ENCODE data around the gene DNASE1. TPM values are rescaled to one million over a fixed set of nuclear protein-coding genes. Genes with fewer than 3 reads are reported as not detected.

Gene DNASE1
- total RNA-seq, 4 donors from 2014 or later = 18.1 to 33.2 (median 25.0) TPM

DNA sequence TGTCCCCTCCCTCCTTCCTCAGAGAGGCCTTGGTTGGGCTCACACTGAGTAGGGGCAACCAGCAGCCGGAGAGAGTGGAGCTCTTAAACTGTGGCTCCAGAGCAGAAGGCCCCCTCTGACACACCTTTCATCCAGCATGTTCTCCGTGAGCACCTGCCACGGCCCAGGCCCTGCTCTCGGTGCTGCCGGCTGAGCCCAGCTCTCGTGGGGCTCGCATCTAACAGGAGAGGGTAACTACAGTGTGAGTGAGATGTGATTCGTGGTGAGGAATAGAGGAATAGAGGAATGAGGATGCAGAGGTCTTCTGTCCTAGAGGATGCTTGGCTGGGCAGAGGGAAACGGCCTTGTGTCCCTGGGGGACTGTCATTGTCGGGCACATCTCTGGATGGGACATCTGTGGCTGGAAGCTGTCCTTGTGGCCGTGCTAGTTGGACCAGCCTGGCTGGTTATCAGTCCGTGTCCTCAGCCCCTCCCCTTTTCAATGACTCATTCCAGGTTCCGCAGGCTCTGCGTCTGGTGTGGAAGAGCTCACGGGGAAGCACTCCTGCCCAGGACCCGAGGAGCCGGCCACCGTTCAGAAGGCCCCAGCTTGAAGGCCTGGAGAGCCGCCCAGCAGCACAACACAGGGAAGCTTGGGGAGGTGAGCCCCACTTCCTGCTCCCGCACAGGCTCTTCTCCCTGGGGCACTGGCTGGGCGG lies 11.9 kb upstream of the DNASE1 start:
- TF ChIP-seq CTCF (IDR thresholded peaks at IDR 0.05) = no peak
- TF ChIP-seq POLR2A (IDR thresholded peaks at IDR 0.05) = no peak
- DNase-seq = no peak

GRCh38 chr16:3643095-3643730 lies 11.3 kb upstream of the DNASE1 start:
- no peak for DNase-seq
- TF ChIP-seq CTCF (IDR thresholded peaks at IDR 0.05) (no peak), POLR2A (IDR thresholded peaks at IDR 0.05) (no peak)
- H3K27me3 ChIP-seq = no peaks in the 10 kb centered on the region
- no peak overlapping the region for H3K4me3 ChIP-seq (replicated peaks in 1 of 3)
- H3K4me1 ChIP-seq = peaks cover 0 to 4% of the 10 kb centered on the region in 2 donors
- H3K27ac ChIP-seq = no peak overlapping the region
- intact Hi-C loops (cut with DNase I) = no loop called here
- no peaks in the 10 kb centered on the region for H3K9me3 ChIP-seq
- 89 to 91% methylated on average over 14 of the region's 14 CpGs for WGBS, 2 donors
- H3K36me3 ChIP-seq = peaks cover 4 to 8% of the 10 kb centered on the region in 2 donors

More for the DNA sequence above, 11.9 kb upstream of the DNASE1 start:
- Histone ChIP-seq H3K4me1 (peaks cover 3 to 7% of the 10 kb centered on the region in 2 donors), H3K9me3 (no peaks in the 10 kb centered on the region), H3K4me3 (replicated peaks in 1 of 3) (no peak overlapping the region), H3K27me3 (no peaks in the 10 kb centered on the region), H3K36me3 (peaks cover 4 to 8% of the 10 kb centered on the region in 2 donors), H3K27ac (no peak overlapping the region)
- intact Hi-C loops (cut with DNase I) = no loop called here
- 76 to 85% methylated on average over 15 to 20 of the region's 21 CpGs for WGBS, 2 donors

DNA sequence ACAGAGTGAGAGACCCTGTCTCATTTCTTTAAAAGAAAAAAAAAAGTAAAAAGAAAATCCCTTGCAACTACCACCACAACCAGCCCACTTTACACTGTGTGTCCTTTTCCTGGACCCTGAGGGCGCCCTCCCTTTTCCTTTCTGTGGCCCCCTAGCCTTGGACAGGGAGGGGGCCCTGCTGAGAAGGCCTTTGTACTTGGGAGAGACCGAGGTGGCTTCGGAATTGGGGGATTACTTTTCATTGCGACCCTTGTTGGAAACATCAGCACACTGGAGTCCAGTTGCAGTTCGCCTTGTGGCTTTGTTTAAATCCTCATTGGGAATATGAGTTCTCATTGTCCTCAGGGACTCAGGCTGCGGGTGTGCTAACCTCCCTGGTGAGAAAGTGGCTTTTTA lies 9.4 kb upstream of the DNASE1 start:
- Histone ChIP-seq H3K27ac (no peak overlapping the region), H3K4me1 (peaks cover 0 to 4% of the 10 kb centered on the region in 2 donors), H3K27me3 (no peaks in the 10 kb centered on the region), H3K4me3 (replicated peaks in 1 of 3) (no peak overlapping the region), H3K9me3 (no peaks in the 10 kb centered on the region), H3K36me3 (peaks cover 4 to 8% of the 10 kb centered on the region in 2 donors)
- no peak for DNase-seq
- intact Hi-C loops (cut with DNase I) = no loop called here
- TF ChIP-seq POLR2A (IDR thresholded peaks at IDR 0.05) (no peak), CTCF (IDR thresholded peaks at IDR 0.05) (no peak)
- 74 to 80% methylated on average over 6 of the region's 6 CpGs for WGBS, 2 donors

GRCh38 chr16:3645504-3646347 lies 8.8 kb upstream of the DNASE1 start:
- H3K4me1 ChIP-seq = peaks cover 0 to 4% of the 10 kb centered on the region in 2 donors
- H3K36me3 ChIP-seq = peaks cover 4 to 7% of the 10 kb centered on the region in 2 donors
- no peaks in the 10 kb centered on the region for H3K27me3 ChIP-seq
- TF ChIP-seq CTCF (IDR thresholded peaks at IDR 0.05) = no peak
- no peak for TF ChIP-seq POLR2A (IDR thresholded peaks at IDR 0.05)
- H3K4me3 ChIP-seq (replicated peaks in 1 of 3) = no peak overlapping the region
- H3K9me3 ChIP-seq = no peaks in the 10 kb centered on the region
- WGBS, 2 donors = 75 to 82% methylated on average over 14 to 18 of the region's 19 CpGs
- intact Hi-C loops (cut with DNase I) = no loop called here
- H3K27ac ChIP-seq = no peak overlapping the region
- DNase-seq = no peak
